NCI-H146 treated with DMSO at 0.1 percent for 48 hours (cell line): Measurements from ENCODE around the gene GCSAM.
"Not testable (repeated sequence)": the region's sequence is repeated elsewhere in the genome, so short reads cannot be mapped to it uniquely, and the experiment has no call there.

Source experiments
- DNase-seq: peaks from one replicate; lab custom pipeline; 2025; ENCODE audit not compliant: unreplicated experiment; lab: John Stamatoyannopoulos, UW

Gene GCSAM

DNA sequence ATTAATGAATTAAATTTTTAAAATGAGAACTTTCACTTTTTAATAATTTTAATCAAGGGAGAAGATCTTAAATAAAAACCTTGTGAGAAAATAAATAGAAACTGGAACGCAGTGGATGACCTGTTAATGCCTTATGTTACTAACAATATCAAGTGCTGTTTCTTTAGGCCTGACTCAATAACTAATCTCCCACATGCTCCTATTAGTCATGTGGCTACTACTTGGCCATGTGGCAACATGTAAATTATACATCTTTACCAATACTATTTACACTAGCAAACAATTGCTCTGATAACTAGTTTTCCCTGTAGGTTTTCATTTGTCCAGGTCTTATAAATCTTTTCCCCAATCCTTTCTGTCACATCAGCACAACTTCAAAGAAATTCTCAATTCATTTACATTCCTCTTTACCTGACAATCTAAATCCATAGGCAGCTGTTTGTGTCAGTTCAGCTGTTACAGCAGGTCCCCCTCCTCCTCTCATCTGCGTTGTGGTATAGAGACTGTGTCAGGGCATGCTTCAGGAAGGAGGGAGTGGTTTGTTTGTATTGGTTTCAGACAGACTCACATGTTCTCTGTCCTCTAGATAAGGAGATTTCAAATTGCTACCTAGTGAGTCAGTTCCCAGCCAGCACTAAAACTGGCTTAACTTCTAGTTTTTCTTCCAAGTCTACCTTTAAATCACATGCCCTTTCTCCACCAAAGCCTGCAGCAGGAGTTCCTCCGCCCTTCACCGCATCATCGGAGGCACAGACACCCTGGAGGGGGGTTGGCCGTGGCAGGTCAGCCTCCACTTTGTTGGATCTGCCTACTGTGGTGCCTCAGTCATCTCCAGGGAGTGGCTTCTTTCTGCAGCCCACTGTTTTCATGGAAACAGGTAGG, 58.2 kb downstream of the GCSAM start:
- DNase-seq, result peak; percentile 92

DNA sequence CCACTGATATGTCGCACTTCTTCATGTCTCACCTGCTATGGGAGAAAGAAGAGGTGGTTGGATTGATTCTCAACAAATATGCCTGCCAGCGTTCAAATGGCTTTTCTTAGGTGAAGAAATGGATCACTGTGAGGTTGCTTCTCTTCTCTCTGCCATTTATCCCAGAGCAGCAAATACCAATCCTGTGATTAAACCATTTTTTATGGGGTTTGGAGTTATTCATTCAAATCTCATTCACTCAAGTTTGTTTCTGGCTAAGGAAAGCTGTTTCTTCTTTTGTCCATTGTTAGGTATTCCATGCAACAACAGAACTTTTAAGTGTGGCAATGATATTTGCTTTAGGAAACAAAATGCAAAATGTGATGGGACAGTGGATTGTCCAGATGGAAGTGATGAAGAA, 59.0 kb downstream of the GCSAM start:
- no peak for DNase-seq

DNA sequence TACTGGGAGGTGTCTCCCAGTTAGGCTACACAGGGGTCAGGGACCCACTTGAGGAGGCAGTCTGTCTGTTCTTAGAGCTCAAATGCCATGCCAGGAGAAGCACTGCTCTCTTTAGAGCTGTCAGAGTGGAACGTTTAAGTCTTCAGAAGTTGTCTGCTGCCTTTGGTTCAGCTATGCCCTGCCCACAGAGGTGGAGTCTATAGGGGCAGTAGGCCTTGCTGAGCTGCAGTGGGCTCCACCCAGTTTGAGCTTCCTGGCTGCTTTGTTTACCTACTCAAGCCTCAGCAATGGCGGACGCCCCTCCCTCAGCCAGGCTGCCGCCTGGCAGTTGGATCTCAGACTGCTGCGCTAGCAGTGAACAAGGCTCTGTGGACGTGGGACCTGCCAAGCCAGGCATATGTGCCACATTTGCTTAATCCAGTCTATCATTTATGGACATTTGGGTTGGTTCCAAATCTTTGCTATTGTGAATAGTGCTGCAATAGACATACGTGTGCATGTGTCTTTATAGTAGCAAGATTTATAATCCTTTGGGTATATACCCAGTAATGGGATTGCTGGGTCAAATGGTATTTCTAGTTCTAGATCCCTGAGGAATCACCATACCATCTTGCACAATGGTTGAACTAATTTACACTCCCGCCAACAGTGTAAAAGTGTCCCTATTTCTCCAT, 60.5 kb downstream of the GCSAM start:
- DNase-seq, result not testable (repeated sequence)
